HCT116 (cell line): ENCODE data around the gene LRRC72. TPM values are rescaled to one million over a fixed set of nuclear protein-coding genes. Genes with fewer than 3 reads are reported as not detected.
"Not testable (repeated sequence)": the region's sequence is repeated elsewhere in the genome, so short reads cannot be mapped to it uniquely, and the experiment has no call there.

Experiments used
- ATAC-seq: fragments of 200-7000 bp; cut with Tn5 transposase; 2 replicates; pipeline ENCODE4 v1.9.1; 2020; ENCODE audit warnings: mild to moderate bottlenecking, moderate library complexity
- BruUV-seq: library from RNA; stranded (reverse); fragments of 400-500 nt; replicated peaks from 2 replicates; lab custom pipeline; 2021; lab: Mats Ljungman, UMichigan
- CTCF ChIA-PET: fragments of 300-600 bp; sonication (Branson Sonifier 250); formaldehyde crosslinking; loops from one replicate; lab custom pipeline; 2021; ENCODE audit warnings: antibody characterized with exemption; lab: Charles Lee
- POLR2A ChIA-PET: fragments of 300-600, 350-600 bp; sonication (Branson Sonifier 250); formaldehyde crosslinking; loops from one replicate; lab custom pipeline; 2021; ENCODE audit warnings: antibody characterized with exemption; lab: Charles Lee
- RAD21 ChIA-PET, 2 experiments: fragments of 300-600 bp; sonication (Branson Sonifier 250); formaldehyde crosslinking; loops; one replicate each; lab custom pipeline; 2023; ENCODE audit warnings: low total read pairs in 2 of 2; ENCODE audit not compliant: uncharacterized antibody in 2 of 2, unreplicated experiment in 2 of 2, low non-redundant PET in 1 of 2; lab: Charles Lee
- DNase-seq: peaks from one replicate; pipeline ENCODE4 v3.0.0-alpha.2; 2010; ENCODE audit warnings: low read depth, low spot score
- H2AFZ ChIP-seq: fragments of 200-600 bp; shearing (Covaris generic), sonication (generic); 2 replicates; pipeline ENCODE4 v1.6.1; 2017; ENCODE audit warnings: low read depth, mixed run types, mixed read lengths, antibody characterized with exemption, low read length; ENCODE audit not compliant: poor library complexity, severe bottlenecking
- H3K27ac ChIP-seq: 2 replicates; pipeline ENCODE4 v1.5.1; 2012; ENCODE audit warnings: low read depth, low read length
- H3K27me3 ChIP-seq: fragments of 200-600 bp; sonication (generic); 2 replicates; pipeline ENCODE4 v1.6.1; 2016; ENCODE audit warnings: mixed run types, low read length, mixed read lengths; ENCODE audit not compliant: insufficient read depth
- H3K36me3 ChIP-seq, 2 experiments: fragments of 200-500 bp in 1 of 2; fragments of 200-600 bp in 1 of 2; sonication (Bioruptor generic) in 1 of 2; sonication (generic) in 1 of 2; 2 replicates each; pipeline versions ENCODE4 v1.5.1 to v1.6.1; 2014 to 2016; ENCODE audit warnings: low read length in 2 of 2, inconsistent platforms in 1 of 2, mixed read lengths in 1 of 2, mixed run types in 1 of 2; ENCODE audit not compliant: insufficient read depth in 2 of 2, control insufficient read depth in 1 of 2
- H3K4me1 ChIP-seq, 2 experiments: fragments of 200-600 bp in 1 of 2; sonication (generic) in 1 of 2; 2 replicates each; pipeline versions ENCODE4 v1.5.1 to v1.6.1; 2012 to 2017; ENCODE audit warnings: low read length in 2 of 2, inconsistent platforms in 1 of 2, mild to moderate bottlenecking in 1 of 2, mixed read lengths in 1 of 2, mixed run types in 1 of 2, moderate library complexity in 1 of 2; ENCODE audit not compliant: insufficient read depth in 2 of 2, control insufficient read depth in 1 of 2
- H3K4me2 ChIP-seq: fragments of 200-600 bp; sonication (generic); 2 replicates; pipeline ENCODE4 v1.6.1; 2017; ENCODE audit warnings: mixed run types, low read length, mixed read lengths
- H3K4me3 ChIP-seq, 2 experiments: fragments of 200-600 bp in 1 of 2; sonication (generic) in 1 of 2; replicated peaks in 1 of 2; 2 replicates each; pipeline ENCODE4 v1.5.1; 2011 to 2016; ENCODE audit warnings: low read length in 2 of 2, control low read depth in 1 of 2, low read depth in 1 of 2, mild to moderate bottlenecking in 1 of 2, mixed read lengths in 1 of 2, mixed run types in 1 of 2
- H3K79me2 ChIP-seq: fragments of 200-600 bp; sonication (generic); 2 replicates; pipeline ENCODE4 v1.6.1; 2017; ENCODE audit warnings: mild to moderate bottlenecking, mixed run types, low read length, moderate library complexity, mixed read lengths; ENCODE audit not compliant: insufficient read depth
- H3K9ac ChIP-seq: fragments of 200-600 bp; sonication (generic); 2 replicates; pipeline ENCODE4 v1.6.1; 2016; ENCODE audit warnings: low read length, mixed read lengths
- H3K9me2 ChIP-seq: fragments of 200-600 bp; sonication (generic), shearing (Covaris generic); 2 replicates; pipeline ENCODE4 v1.6.1; 2017; ENCODE audit warnings: mixed run types, mild to moderate bottlenecking, moderate library complexity; ENCODE audit not compliant: insufficient read depth
- H3K9me3 ChIP-seq, 2 experiments: fragments of 200-500 bp in 1 of 2; fragments of 200-600 bp in 1 of 2; sonication (Bioruptor generic) in 1 of 2; sonication (generic) in 1 of 2; 2 replicates each; pipeline ENCODE4 v1.6.1; 2014 to 2017; ENCODE audit warnings: low read length in 2 of 2, mixed read lengths in 2 of 2, inconsistent platforms in 1 of 2, low read depth in 1 of 2, mild to moderate bottlenecking in 1 of 2, mixed run types in 1 of 2, moderate library complexity in 1 of 2; ENCODE audit not compliant: control insufficient read depth in 1 of 2, insufficient read depth in 1 of 2
- H4K20me1 ChIP-seq: fragments of 200-600 bp; sonication (generic), shearing (Covaris generic); 2 replicates; pipeline ENCODE4 v1.6.1; 2017; ENCODE audit warnings: mixed run types, mild to moderate bottlenecking, moderate library complexity; ENCODE audit not compliant: insufficient read depth
- ELF1 ChIP-seq: IDR thresholded peaks from 2 replicates; pipeline ENCODE4 v1.6.1; 2012; ENCODE audit warnings: low read depth, borderline replicate concordance
- EZH2phosphoT487 ChIP-seq: fragments of 200-600 bp; IDR thresholded peaks from 2 replicates; pipeline ENCODE4 v1.6.1; 2018; ENCODE audit warnings: antibody characterized with exemption, borderline replicate concordance
- FOSL1 ChIP-seq: IDR thresholded peaks from 2 replicates; pipeline ENCODE4 v1.6.1; 2012; ENCODE audit warnings: low read depth
- MAX ChIP-seq: IDR thresholded peaks from 2 replicates; pipeline ENCODE4 v1.6.1; 2012
- POLR2AphosphoS5 ChIP-seq: IDR thresholded peaks from 2 replicates; pipeline ENCODE4 v1.6.1; 2011; ENCODE audit warnings: mild to moderate bottlenecking, low read depth, low read length, moderate library complexity
- RAD21 ChIP-seq: IDR thresholded peaks from 2 replicates; pipeline ENCODE4 v1.6.1; 2012; ENCODE audit warnings: low read depth, mild to moderate bottlenecking
- SRF ChIP-seq: IDR thresholded peaks from 2 replicates; pipeline ENCODE4 v1.6.1; 2012; ENCODE audit warnings: low read depth
- YY1 ChIP-seq: IDR thresholded peaks from 2 replicates; pipeline ENCODE4 v1.6.1; 2011; ENCODE audit warnings: low read length, low read depth, moderate library complexity, mild to moderate bottlenecking; ENCODE audit not compliant: insufficient replicate concordance; ENCODE audit errors: extremely low read depth
- ZFX ChIP-seq: fragments of 450-650 bp; IDR thresholded peaks from 2 replicates; pipeline ENCODE4 v1.6.1; 2017
- intact Hi-C: fragments of 100-400 bp; cut with micrococcal nuclease; formaldehyde crosslinking; loops from 2 replicates; pipeline ENCODE4 v1.10.0; 2022
- total RNA-seq: library from RNA; stranded (reverse); gene quantifications from one replicate; pipeline ENCODE4 v1.2.1, GENCODE V29; 2021; ENCODE audit not compliant: unreplicated experiment
- TF ChIP-seq, protein P1 (sequence below): IDR thresholded peaks from 2 replicates; pipeline ENCODE4 v1.6.1; 2011; ENCODE audit warnings: mild to moderate bottlenecking, low read length, moderate library complexity; ENCODE audit not compliant: insufficient replicate concordance; ENCODE audit errors: extremely low read depth
- TF ChIP-seq, protein P2 (sequence below): IDR thresholded peaks from 2 replicates; pipeline ENCODE4 v1.6.1; 2012

Gene LRRC72
- total RNA-seq, 1 experiment from 2014 or later = not detected

GRCh38 chr7:16519985-16520384 lies 6.6 kb upstream of the LRRC72 start:
- H3K4me2 ChIP-seq, H3K9me3 ChIP-seq, H3K27me3 ChIP-seq, H3K36me3 ChIP-seq, ATAC-seq, H3K9ac ChIP-seq, RAD21 ChIA-PET, CTCF ChIA-PET, H3K27ac ChIP-seq, H4K20me1 ChIP-seq, H3K9me2 ChIP-seq, H3K4me3 ChIP-seq, BruUV-seq, DNase-seq, H3K4me1 ChIP-seq, H2AFZ ChIP-seq, H3K79me2 ChIP-seq, intact Hi-C loops, POLR2A ChIA-PET: not testable (repeated sequence)

DNA sequence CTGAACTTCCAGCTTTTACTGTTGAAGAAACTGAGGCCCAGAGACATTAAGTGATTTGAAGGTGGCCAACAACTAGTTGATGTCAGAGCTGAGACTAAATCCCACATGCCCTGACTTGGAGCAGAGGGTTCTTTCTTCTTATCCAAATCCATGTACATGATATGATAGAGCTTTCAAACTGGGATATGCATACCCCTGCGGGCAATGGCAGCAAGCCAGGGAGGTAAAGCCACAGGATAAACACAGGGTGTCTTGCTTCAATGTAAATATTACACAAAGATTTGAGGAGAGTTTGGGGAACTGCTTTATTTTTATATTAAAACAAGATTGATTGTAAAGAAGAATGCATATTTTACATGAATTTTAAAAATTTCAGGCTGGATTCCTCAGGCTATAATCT lies 2.3 kb upstream of the LRRC72 start:
- no peak for DNase-seq
- Histone ChIP-seq H3K9me2 (no peaks in the 10 kb centered on the region), H2AFZ (no peak overlapping the region), H4K20me1 (no peaks in the 10 kb centered on the region), H3K79me2 (no peaks in the 10 kb centered on the region), H3K4me1 (no peaks in the 10 kb centered on the region), H3K4me3 (no peak overlapping the region), H3K9ac (no peak overlapping the region), H3K4me2 (no peak overlapping the region), H3K27ac (no peak overlapping the region), H3K9me3 (no peaks in the 10 kb centered on the region), H3K36me3 (no peaks in the 10 kb centered on the region), H3K27me3 (no peaks in the 10 kb centered on the region)
- CTCF ChIA-PET = no interaction called here
- BruUV-seq = no TSS peak
- RAD21 ChIA-PET = no interaction called here
- intact Hi-C loops = no loop called here
- no peak for ATAC-seq
- POLR2A ChIA-PET = no interaction called here
- TF ChIP-seq, protein P1, sequence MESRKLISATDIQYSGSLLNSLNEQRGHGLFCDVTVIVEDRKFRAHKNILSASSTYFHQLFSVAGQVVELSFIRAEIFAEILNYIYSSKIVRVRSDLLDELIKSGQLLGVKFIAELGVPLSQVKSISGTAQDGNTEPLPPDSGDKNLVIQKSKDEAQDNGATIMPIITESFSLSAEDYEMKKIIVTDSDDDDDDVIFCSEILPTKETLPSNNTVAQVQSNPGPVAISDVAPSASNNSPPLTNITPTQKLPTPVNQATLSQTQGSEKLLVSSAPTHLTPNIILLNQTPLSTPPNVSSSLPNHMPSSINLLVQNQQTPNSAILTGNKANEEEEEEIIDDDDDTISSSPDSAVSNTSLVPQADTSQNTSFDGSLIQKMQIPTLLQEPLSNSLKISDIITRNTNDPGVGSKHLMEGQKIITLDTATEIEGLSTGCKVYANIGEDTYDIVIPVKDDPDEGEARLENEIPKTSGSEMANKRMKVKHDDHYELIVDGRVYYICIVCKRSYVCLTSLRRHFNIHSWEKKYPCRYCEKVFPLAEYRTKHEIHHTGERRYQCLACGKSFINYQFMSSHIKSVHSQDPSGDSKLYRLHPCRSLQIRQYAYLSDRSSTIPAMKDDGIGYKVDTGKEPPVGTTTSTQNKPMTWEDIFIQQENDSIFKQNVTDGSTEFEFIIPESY = no peak
- TF ChIP-seq YY1 = no peak
- no peak for TF ChIP-seq RAD21
- no peak for TF ChIP-seq SRF
- TF ChIP-seq ELF1 = no peak
- no peak for TF ChIP-seq ZFX
- TF ChIP-seq, protein P2, sequence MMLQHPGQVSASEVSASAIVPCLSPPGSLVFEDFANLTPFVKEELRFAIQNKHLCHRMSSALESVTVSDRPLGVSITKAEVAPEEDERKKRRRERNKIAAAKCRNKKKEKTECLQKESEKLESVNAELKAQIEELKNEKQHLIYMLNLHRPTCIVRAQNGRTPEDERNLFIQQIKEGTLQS = no peak
- TF ChIP-seq POLR2AphosphoS5 = no peak
- TF ChIP-seq MAX = no peak
- TF ChIP-seq FOSL1 = no peak
- TF ChIP-seq EZH2phosphoT487 = no peak
